HUDEP-2 (cell line): ENCODE results near the gene CRY2.

Experiments
- DNase-seq, 76 experiments: peaks; one replicate each; lab custom pipeline; 2025; ENCODE audit not compliant: unreplicated experiment in 76 of 76; lab: John Stamatoyannopoulos, UW

CRY2 gene

GRCh38 chr11:45846174-45846675, 1.1 kb upstream of the CRY2 start:
- no peak for DNase-seq

GRCh38 chr11:45847911-45848316, 639 bp downstream of the CRY2 start:
- DNase-seq, result peak in 70 of 76 experiments; percentile 7 to 75 (median 52)

DNA sequence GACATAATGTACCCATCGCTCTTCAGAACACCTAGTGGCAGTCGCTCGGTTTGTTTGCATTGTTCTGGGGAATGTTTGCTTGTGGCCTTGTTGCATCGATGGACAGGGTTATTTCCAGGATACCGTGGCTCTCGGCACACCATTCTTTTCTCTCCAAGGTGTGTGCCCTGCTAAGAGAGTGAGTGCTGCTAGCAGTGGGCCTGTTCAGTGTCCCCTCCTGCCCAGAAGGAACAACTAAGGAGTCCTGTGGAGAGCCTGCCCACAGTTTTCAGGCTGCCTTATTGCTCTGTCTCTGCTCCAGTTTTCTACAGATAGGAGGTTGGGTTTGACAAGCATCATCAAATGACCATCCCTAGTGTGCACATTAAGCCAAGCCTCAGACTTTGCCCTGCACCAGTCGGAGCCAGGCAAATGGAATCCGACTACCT, 1.4 kb downstream of the CRY2 start:
- no peak for DNase-seq

GRCh38 chr11:45850446-45850845, 3.2 kb downstream of the CRY2 start:
- no peak for DNase-seq

GRCh38 chr11:45851228-45851627, 4.0 kb downstream of the CRY2 start:
- no peak for DNase-seq

GRCh38 chr11:45852018-45852711, 4.9 kb downstream of the CRY2 start:
- DNase-seq, result no peak

DNA sequence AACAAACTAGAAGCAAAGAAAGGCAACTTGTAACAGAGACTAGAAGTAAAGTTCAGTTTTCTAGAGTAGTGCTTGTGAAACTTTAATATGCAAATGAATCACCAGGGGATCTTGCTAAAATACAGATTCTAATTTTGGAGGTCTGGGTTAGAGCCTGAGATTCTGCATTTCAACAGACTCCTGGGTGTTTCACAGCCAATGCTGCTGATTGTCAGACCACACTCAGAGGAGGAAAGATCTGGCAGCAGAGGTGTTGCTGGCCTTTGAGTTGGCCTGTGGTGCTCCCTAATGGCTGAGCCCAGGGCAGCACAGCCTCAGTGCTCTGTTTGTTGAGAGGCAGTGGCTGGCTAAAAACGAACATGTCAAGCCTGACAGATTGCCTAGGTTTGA, 5.4 kb downstream of the CRY2 start:
- peak in 6 of 76 experiments; percentile 4 to 18 (median 10) for DNase-seq

DNA sequence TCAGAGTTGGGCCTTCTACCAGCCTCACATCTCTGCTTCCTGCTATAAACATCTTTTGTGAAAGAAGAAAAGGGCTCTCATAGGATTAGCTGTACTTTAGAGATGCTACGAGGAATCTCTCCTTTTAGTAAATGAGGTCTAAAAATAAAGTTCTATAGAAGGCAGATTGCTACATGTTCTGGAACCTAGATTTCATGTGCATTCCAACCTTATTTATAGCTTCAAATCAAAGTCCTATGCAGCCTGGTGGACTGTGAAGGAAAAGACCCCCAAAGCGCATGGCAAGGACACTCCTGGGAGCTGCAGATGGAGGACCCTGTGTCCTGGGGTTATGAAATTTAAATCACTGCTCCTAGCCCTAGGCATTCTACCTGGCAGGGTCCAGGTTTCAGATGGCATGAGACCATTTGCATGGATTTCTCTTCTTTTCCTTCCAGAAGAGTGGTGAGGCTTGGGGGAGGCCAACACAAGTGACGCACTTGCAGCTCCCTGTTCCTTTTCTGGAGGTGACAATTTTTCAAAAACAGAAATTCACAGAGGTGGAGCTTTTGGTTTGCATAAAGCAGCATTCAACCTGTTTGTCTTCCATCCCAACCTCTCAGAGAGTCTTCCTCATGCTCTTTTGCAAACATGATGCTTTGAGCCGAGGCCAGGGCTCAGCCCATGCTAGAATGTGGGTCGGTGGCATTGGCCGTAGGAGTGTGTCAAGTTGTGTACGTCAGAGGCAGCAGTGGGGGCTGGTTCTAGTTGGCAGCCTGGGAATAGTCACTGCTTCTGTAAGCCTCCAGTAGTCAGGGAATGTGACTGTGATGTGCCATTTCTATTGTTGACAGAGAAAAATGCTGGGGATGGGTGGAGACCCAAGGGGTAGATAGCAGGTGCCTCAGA, 6.3 kb downstream of the CRY2 start:
- no peak for DNase-seq

DNA sequence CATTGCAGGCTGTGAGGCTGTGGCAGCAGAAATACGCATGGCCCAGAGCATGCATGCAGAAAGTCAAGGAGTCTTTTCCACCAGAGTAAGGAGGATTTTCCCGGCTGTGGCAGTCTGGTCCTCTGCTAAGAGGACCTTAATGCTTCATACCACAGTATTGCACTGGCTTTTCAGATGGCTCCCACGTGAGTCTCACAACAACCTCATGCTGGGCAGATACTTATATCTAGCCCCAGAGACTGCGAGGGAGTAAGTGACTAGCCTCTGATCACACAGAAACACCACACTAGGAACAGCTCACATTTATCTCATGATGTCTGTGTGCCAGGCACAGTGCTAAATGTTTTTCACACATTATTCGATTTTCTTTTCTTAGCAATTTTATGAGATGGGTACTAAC, 8.0 kb downstream of the CRY2 start:
- peak in 3 of 76 experiments; percentile 5 to 17 (median 10) for DNase-seq

GRCh38 chr11:45856044-45856468, 8.8 kb downstream of the CRY2 start:
- DNase-seq, result no peak

DNA sequence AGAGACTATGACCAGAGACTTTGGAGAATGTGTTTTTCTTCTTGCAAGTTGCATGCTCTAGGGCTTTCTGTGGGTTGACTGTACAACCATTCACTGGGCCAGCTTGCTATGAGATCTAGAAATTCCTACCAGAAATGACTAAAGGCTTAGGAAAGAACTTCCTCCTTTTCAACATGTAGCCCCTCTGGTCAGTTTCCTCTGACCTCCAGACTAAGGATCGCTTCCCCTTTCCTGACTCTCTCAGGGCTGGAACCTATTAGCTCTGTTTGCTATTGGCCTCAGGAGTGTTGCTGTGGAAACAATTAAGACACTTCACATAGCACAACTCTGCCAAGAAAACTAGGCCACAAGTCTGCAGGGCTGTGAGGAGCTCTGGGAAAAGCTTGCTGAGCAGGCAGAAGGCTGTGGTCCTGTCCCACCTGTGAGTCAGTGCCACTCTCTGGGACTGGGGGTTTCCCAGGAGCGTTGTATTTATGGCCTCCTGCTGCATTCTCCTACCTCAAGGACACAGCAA, 10.7 kb downstream of the CRY2 start:
- no peak for DNase-seq

DNA sequence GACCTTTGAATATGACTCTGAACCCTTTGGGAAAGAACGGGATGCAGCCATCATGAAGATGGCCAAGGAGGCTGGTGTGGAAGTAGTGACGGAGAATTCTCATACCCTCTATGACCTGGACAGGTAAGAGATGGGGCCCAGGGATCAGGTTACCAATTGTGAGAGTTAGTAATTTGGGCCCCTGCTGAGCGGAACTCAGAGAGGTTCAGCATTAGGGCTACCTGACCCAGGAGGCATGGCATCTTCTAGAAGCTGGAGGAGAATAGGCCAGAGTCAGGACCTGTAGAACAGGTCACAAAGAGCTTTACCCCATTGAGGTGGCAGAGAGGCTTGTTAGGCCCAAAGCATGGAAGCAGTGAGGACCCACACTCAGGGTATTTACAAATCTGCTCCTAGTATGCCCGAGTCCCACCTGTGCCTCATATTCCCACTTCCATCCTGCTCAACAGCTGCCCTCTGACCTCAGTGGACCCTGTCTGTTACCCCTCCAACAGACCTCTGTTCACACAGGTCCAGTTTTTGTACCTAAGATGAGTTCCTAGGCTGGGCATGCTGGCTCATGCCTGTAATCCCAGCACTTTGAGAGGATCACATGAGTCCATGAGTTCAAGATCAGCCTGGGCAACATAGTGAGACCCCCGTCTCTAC, 11.6 kb downstream of the CRY2 start:
- no peak for DNase-seq

DNA sequence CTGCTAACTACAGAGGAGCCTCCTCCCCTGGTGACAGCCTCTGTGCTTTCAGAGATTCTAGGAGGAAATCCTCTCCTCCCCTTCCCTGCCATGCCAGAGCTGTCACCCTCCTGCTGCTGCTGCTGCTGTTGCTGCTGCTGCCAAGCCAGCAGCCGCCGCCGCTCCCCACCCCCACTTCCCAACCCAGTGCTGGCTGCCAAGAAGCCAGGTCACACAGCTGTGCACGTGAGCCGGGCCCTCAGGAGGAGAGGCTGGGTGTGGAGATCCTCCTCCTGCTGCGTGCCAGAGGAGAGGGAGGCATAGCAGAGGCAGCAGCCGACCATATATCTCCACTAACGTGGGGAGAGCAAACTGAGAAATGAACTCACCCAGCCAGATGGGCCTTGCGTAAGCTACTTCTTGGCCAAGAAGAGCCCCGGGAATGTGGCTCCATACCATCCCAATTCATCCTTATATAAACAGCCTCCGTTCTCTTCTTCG, 12.4 kb downstream of the CRY2 start:
- DNase-seq, result peak in 74 of 76 experiments; percentile 10 to 94 (median 79)

- DNase-seq, result peak in 10 of 76 experiments; percentile 6 to 33 (median 14)
Measured at GRCh38 chr11:45860348-45860747, 13.1 kb downstream of the CRY2 start.

GRCh38 chr11:45860764-45861510, 13.7 kb downstream of the CRY2 start:
- no peak for DNase-seq

DNA sequence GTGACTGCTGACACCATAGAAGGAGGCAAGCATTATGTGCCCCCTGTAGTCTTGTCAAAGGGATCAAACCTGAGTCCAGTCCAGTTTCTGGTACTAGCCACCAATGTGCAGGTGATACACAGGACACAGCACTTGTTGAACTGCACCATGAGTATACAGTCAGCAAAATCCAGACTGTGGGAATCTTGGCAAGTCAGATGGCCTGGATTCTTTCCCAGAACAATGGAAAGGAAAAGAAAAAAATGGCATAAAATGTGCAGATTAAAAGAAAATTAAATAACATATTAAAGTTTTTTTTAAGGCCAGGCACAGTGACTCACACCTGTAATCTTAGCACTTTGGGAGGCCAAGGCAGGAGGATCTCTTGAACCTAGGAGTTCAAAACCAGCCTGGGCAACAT, 16.8 kb downstream of the CRY2 start:
- no peak for DNase-seq

GRCh38 chr11:45869551-45869950, 22.3 kb downstream of the CRY2 start:
- no peak for DNase-seq

GRCh38 chr11:45870706-45871105, 23.4 kb downstream of the CRY2 start:
- no peak for DNase-seq

GRCh38 chr11:45871638-45872037, 24.4 kb downstream of the CRY2 start:
- DNase-seq, result no peak
